Nephron (organoid): ENCODE measurements around the gene ZNF526.

Experiments
- H3K27ac Mint-ChIP-seq, 3 experiments: 2 replicates each; pipeline ENCODE4 v1.8.0; 2020; ENCODE audit warnings: mixed read lengths in 3 of 3, mild to moderate bottlenecking in 2 of 3, moderate library complexity in 1 of 3
- H3K27me3 Mint-ChIP-seq: 2 replicates; pipeline ENCODE4 v1.8.0; 2021; ENCODE audit warnings: low read depth, mild to moderate bottlenecking, moderate library complexity, mixed read lengths
- H3K36me3 Mint-ChIP-seq: 2 replicates; pipeline ENCODE4 v1.8.0; 2020; ENCODE audit warnings: low read depth, mixed read lengths
- H3K4me1 Mint-ChIP-seq: 2 replicates; pipeline ENCODE4 v1.8.0; 2020; ENCODE audit warnings: mixed read lengths
- H3K4me3 Mint-ChIP-seq, 3 experiments: 2 replicates each; pipeline ENCODE4 v1.8.0; 2020; ENCODE audit warnings: mild to moderate bottlenecking in 3 of 3, mixed read lengths in 3 of 3, moderate library complexity in 2 of 3
- H3K9me3 Mint-ChIP-seq: 2 replicates; pipeline ENCODE4 v1.8.0; 2020; ENCODE audit warnings: mixed read lengths
- CTCF ChIP-seq, 3 experiments: fragments of 200-600 bp; sonication (generic); IDR thresholded peaks; one replicate each; pipeline ENCODE4 v1.5.0; 2021; ENCODE audit warnings: antibody characterized with exemption in 3 of 3; ENCODE audit not compliant: unreplicated experiment in 3 of 3

The ZNF526 gene

GRCh38 chr19:42234364-42234763 is 14.3 kb downstream of the ZNF526 start:
- no peaks in the 10 kb centered on the region for H3K27me3 Mint-ChIP-seq
- no peak overlapping the region for H3K27ac Mint-ChIP-seq
- H3K4me3 Mint-ChIP-seq, result no peak overlapping the region
- no peak for TF ChIP-seq CTCF (IDR thresholded peaks at IDR 0.05; ENCODE audit: unreplicated experiment in 3 of 3)
- no peaks in the 10 kb centered on the region for H3K9me3 Mint-ChIP-seq
- H3K4me1 Mint-ChIP-seq, result peaks cover 7% of the 10 kb centered on the region
- peaks cover 61% of the 10 kb centered on the region for H3K36me3 Mint-ChIP-seq

GRCh38 chr19:42235181-42235580 is 15.1 kb downstream of the ZNF526 start:
- H3K36me3 Mint-ChIP-seq, result peaks cover 63% of the 10 kb centered on the region
- H3K4me3 Mint-ChIP-seq, result no peak overlapping the region
- no peak overlapping the region for H3K27ac Mint-ChIP-seq
- TF ChIP-seq CTCF (IDR thresholded peaks at IDR 0.05; ENCODE audit: unreplicated experiment in 3 of 3), result no peak
- no peaks in the 10 kb centered on the region for H3K27me3 Mint-ChIP-seq
- H3K4me1 Mint-ChIP-seq, result peaks cover under 1% of the 10 kb centered on the region
- no peaks in the 10 kb centered on the region for H3K9me3 Mint-ChIP-seq

GRCh38 chr19:42239544-42240220 is 19.6 kb downstream of the ZNF526 start:
- no peak for TF ChIP-seq CTCF (IDR thresholded peaks at IDR 0.05; ENCODE audit: unreplicated experiment in 3 of 3)
- Mint-ChIP-seq H3K4me3 (peak overlapping the region; percentile 28 to 67 (median 52)), H3K4me1 (peaks cover 17% of the 10 kb centered on the region), H3K27me3 (no peaks in the 10 kb centered on the region), H3K36me3 (peaks cover 38% of the 10 kb centered on the region), H3K27ac (peak overlapping the region in 1 of 3 experiments; percentile 24), H3K9me3 (no peaks in the 10 kb centered on the region)

GRCh38 chr19:42241279-42241678 is 21.2 kb downstream of the ZNF526 start:
- H3K36me3 Mint-ChIP-seq, result peaks cover 27% of the 10 kb centered on the region
- H3K4me3 Mint-ChIP-seq, result peak overlapping the region; percentile 92
- no peak for TF ChIP-seq CTCF (IDR thresholded peaks at IDR 0.05; ENCODE audit: unreplicated experiment in 3 of 3)
- H3K27ac Mint-ChIP-seq, result peak overlapping the region; percentile 66 to 92 (median 85)
- H3K27me3 Mint-ChIP-seq, result no peaks in the 10 kb centered on the region
- H3K4me1 Mint-ChIP-seq, result peaks cover 31% of the 10 kb centered on the region
- H3K9me3 Mint-ChIP-seq, result no peaks in the 10 kb centered on the region

- no peaks in the 10 kb centered on the region for H3K27me3 Mint-ChIP-seq
- H3K4me1 Mint-ChIP-seq, result peaks cover 39% of the 10 kb centered on the region
These were observed 22.0 kb downstream of the ZNF526 start for GRCh38 chr19:42242069-42242511.

More at GRCh38 chr19:42242069-42242511, 22.0 kb downstream of the ZNF526 start:
- H3K27ac Mint-ChIP-seq, result peak overlapping the region; percentile 67 to 92 (median 85)
- H3K36me3 Mint-ChIP-seq, result peaks cover 18% of the 10 kb centered on the region
- H3K4me3 Mint-ChIP-seq, result peak overlapping the region; percentile 92
- H3K9me3 Mint-ChIP-seq, result no peaks in the 10 kb centered on the region
- no peak for TF ChIP-seq CTCF (IDR thresholded peaks at IDR 0.05; ENCODE audit: unreplicated experiment in 3 of 3)
